AG04450 (cell line): ENCODE measurements around the gene SRRM4. TPM values are rescaled to one million over a fixed set of nuclear protein-coding genes. Genes with fewer than 3 reads are reported as not detected.
"Not testable (repeated sequence)": the region's sequence is repeated elsewhere in the genome, so short reads cannot be mapped to it uniquely, and the experiment has no call there.

Experiments used
- CTCF ChIA-PET: fragments of 300-600, 350-600 bp; formaldehyde crosslinking; extraction: SDS; loops from one replicate; lab custom pipeline; 2022; ENCODE audit warnings: antibody characterized with exemption, inconsistent platforms; lab: Charles Lee
- POLR2A ChIA-PET: fragments of 350-600 bp; formaldehyde crosslinking; extraction: SDS; loops from one replicate; lab custom pipeline; 2021; ENCODE audit warnings: antibody characterized with exemption, inconsistent platforms; lab: Yijun Ruan, JAX
- DNase-seq: peaks from one replicate; pipeline ENCODE4 v3.0.0-alpha.2; 2011; ENCODE audit warnings: low read depth, low spot score
- H3K27ac ChIP-seq: one replicate; pipeline ENCODE4 v1.5.1; 2012; ENCODE audit warnings: low read depth, low read length, control low read depth
- H3K27me3 ChIP-seq: one replicate; pipeline ENCODE4 v1.6.0; 2012; ENCODE audit warnings: low read length; ENCODE audit not compliant: control insufficient read depth, insufficient read depth
- H3K4me3 ChIP-seq: 2 replicates; pipeline ENCODE4 v1.5.1; 2011; ENCODE audit warnings: mild to moderate bottlenecking, low read depth, low read length, control low read depth
- H3K9me3 ChIP-seq: 2 replicates; pipeline ENCODE4 v1.5.1; 2012; ENCODE audit warnings: low read length; ENCODE audit not compliant: control insufficient read depth, insufficient read depth
- CTCF ChIP-seq: IDR thresholded peaks from 2 replicates; pipeline ENCODE4 v1.5.1; 2011; ENCODE audit warnings: low read depth, low read length, control low read depth, inconsistent platforms
- polyA plus RNA-seq: library from polyadenylated mRNA; depleted of rRNA; stranded (reverse); fragments of >200 nt; gene quantifications from 2 replicates; pipeline ENCODE4 v1.2.3, GENCODE V29; 2011

SRRM4 gene
- polyA plus RNA-seq, 1 experiment = not detected

GRCh38 chr12:118986050-118986449, 4.7 kb downstream of the SRRM4 start:
- Histone ChIP-seq H3K4me3 (no peak overlapping the region), H3K27ac (no peak overlapping the region), H3K9me3 (peaks cover 17% of the 10 kb centered on the region), H3K27me3 (no peaks in the 10 kb centered on the region)
- ChIA-PET POLR2A (no interaction called here), CTCF (no interaction called here)
- DNase-seq = no peak
- TF ChIP-seq CTCF = no peak

- H3K27ac ChIP-seq = no peak overlapping the region
- H3K27me3 ChIP-seq = no peaks in the 10 kb centered on the region
- POLR2A ChIA-PET = no interaction called here
- no peak for DNase-seq
- no peak overlapping the region for H3K4me3 ChIP-seq
- CTCF ChIA-PET = no interaction called here
- TF ChIP-seq CTCF = no peak
- H3K9me3 ChIP-seq = peaks cover 14% of the 10 kb centered on the region
These were observed 17.8 kb downstream of the SRRM4 start for GRCh38 chr12:118999107-118999506.

- no peak overlapping the region for H3K4me3 ChIP-seq
- peaks cover 41% of the 10 kb centered on the region for H3K9me3 ChIP-seq
- H3K27ac ChIP-seq = no peak overlapping the region
- no peaks in the 10 kb centered on the region for H3K27me3 ChIP-seq
- POLR2A ChIA-PET = no interaction called here
- no peak for TF ChIP-seq CTCF
- DNase-seq = no peak
- CTCF ChIA-PET = no interaction called here
These were observed 23.7 kb downstream of the SRRM4 start for GRCh38 chr12:119005085-119005484.

GRCh38 chr12:119005913-119006312, 24.6 kb downstream of the SRRM4 start:
- Histone ChIP-seq H3K27me3 (no peaks in the 10 kb centered on the region), H3K4me3 (no peak overlapping the region), H3K27ac (no peak overlapping the region), H3K9me3 (peaks cover 43% of the 10 kb centered on the region)
- CTCF ChIA-PET = no interaction called here
- POLR2A ChIA-PET = no interaction called here
- no peak for TF ChIP-seq CTCF
- no peak for DNase-seq

GRCh38 chr12:119006746-119007145, 25.4 kb downstream of the SRRM4 start:
- Histone ChIP-seq H3K4me3 (no peak overlapping the region), H3K27me3 (no peaks in the 10 kb centered on the region), H3K27ac (no peak overlapping the region), H3K9me3 (peaks cover 46% of the 10 kb centered on the region)
- no peak for DNase-seq
- ChIA-PET POLR2A (no interaction called here), CTCF (interaction anchor here (0.5 kb wide), 1 partner anchor 1132 kb away, joined by 4 read pairs; no protein-coding TSS in a partner anchor)
- TF ChIP-seq CTCF = no peak

GRCh38 chr12:119008273-119008672, 26.9 kb downstream of the SRRM4 start:
- H3K4me3 ChIP-seq, CTCF ChIA-PET, POLR2A ChIA-PET, H3K27me3 ChIP-seq, H3K27ac ChIP-seq, DNase-seq: not testable (repeated sequence)
- peaks cover 43% of the 10 kb centered on the region for H3K9me3 ChIP-seq
